Panc1 (cell line): ENCODE results near the gene THEMIS2. TPM values are rescaled to one million over a fixed set of nuclear protein-coding genes. Genes with fewer than 3 reads are reported as not detected.
A peak's percentile ranks its signal among the peaks of the same experiment; 100 is the strongest.
"Not testable (repeated sequence)": the region's sequence is repeated elsewhere in the genome, so short reads cannot be mapped to it uniquely, and the experiment has no call there.

Experiments used
- ATAC-seq: fragments of 200-7000 bp; cut with Tn5 transposase; 2 replicates; pipeline ENCODE4 v1.9.1; 2020; ENCODE audit warnings: mild to moderate bottlenecking, moderate library complexity
- BruUV-seq: library from RNA; stranded (reverse); fragments of 400-500 nt; replicated peaks from 2 replicates; lab custom pipeline; 2021; lab: Mats Ljungman, UMichigan
- CTCF ChIA-PET: fragments of 300-600 bp; sonication (Branson Sonifier 250); formaldehyde crosslinking; loops from one replicate; lab custom pipeline; 2022; ENCODE audit warnings: antibody characterized with exemption; lab: Charles Lee
- POLR2A ChIA-PET: fragments of 300-600 bp; sonication (Branson Sonifier 250); formaldehyde crosslinking; loops from one replicate; lab custom pipeline; 2022; ENCODE audit warnings: antibody characterized with exemption; lab: Charles Lee
- DNase-seq: peaks from one replicate; pipeline ENCODE4 v3.0.0-alpha.2; 2010; ENCODE audit warnings: low read depth, low spot score
- H3K27ac ChIP-seq: 2 replicates; pipeline ENCODE4 v1.5.1; 2011; ENCODE audit warnings: mild to moderate bottlenecking, low read length, inconsistent platforms
- H3K27me3 ChIP-seq: fragments of 200-500 bp; sonication (Bioruptor generic); 2 replicates; pipeline ENCODE4 v1.6.0; 2014; ENCODE audit warnings: low read length, inconsistent platforms; ENCODE audit not compliant: control insufficient read depth, insufficient read depth
- H3K36me3 ChIP-seq: fragments of 200-500 bp; sonication (Bioruptor generic); 2 replicates; pipeline ENCODE4 v1.5.1; 2014; ENCODE audit warnings: inconsistent platforms, mild to moderate bottlenecking, low read length, moderate library complexity; ENCODE audit not compliant: control insufficient read depth, insufficient read depth
- H3K4me1 ChIP-seq: 2 replicates; pipeline ENCODE4 v1.5.1; 2011; ENCODE audit warnings: inconsistent platforms, mild to moderate bottlenecking, low read length, moderate library complexity; ENCODE audit not compliant: control insufficient read depth, insufficient read depth
- H3K4me3 ChIP-seq, 2 experiments: 2 replicates each; pipeline ENCODE4 v1.5.1; 2011 to 2012; ENCODE audit warnings: low read depth in 2 of 2, low read length in 2 of 2, mild to moderate bottlenecking in 2 of 2, inconsistent platforms in 1 of 2, moderate library complexity in 1 of 2
- H3K9me3 ChIP-seq: fragments of 200-500 bp; sonication (Bioruptor generic); 2 replicates; pipeline ENCODE4 v1.5.1; 2014; ENCODE audit warnings: low read depth, mild to moderate bottlenecking, inconsistent platforms, low read length, moderate library complexity; ENCODE audit not compliant: control insufficient read depth, insufficient read depth
- POLR2AphosphoS5 ChIP-seq: IDR thresholded peaks from 2 replicates; pipeline ENCODE4 v1.6.1; 2012; ENCODE audit warnings: mild to moderate bottlenecking, low read depth, low read length, moderate library complexity
- REST ChIP-seq, 2 experiments: IDR thresholded peaks; 2 replicates each; pipeline ENCODE4 v1.6.1; 2011 to 2012; ENCODE audit warnings: low read depth in 2 of 2, control low read depth in 1 of 2, low read length in 1 of 2, mild to moderate bottlenecking in 1 of 2, moderate library complexity in 1 of 2; ENCODE audit not compliant: insufficient read depth in 1 of 2
- SIN3A ChIP-seq: IDR thresholded peaks from 2 replicates; pipeline ENCODE4 v1.6.1; 2012; ENCODE audit warnings: low read depth, mild to moderate bottlenecking, low read length, moderate library complexity, borderline replicate concordance; ENCODE audit not compliant: insufficient read depth
- TCF7L2 ChIP-seq: IDR thresholded peaks from 2 replicates; pipeline ENCODE4 v1.6.1; 2011; ENCODE audit warnings: mild to moderate bottlenecking, low read depth, low read length, inconsistent platforms
- in situ Hi-C: cut with HindIII; loops from 2 replicates; pipeline ENCODE4 v1.10.0; 2016; ENCODE audit warnings: low sequenced_read_pairs, low pct_unique_long_range_greater_than_20kb
- intact Hi-C: fragments of 100-400 bp; cut with micrococcal nuclease; formaldehyde crosslinking; loops from one replicate; pipeline ENCODE4 v1.10.0; 2022; ENCODE audit not compliant: unreplicated experiment
- total RNA-seq: library from RNA; stranded (reverse); gene quantifications from one replicate; pipeline ENCODE4 v1.2.1, GENCODE V29; 2021; ENCODE audit not compliant: unreplicated experiment
- TF ChIP-seq, protein P1 (sequence below): fragments of 450-650 bp; IDR thresholded peaks from 2 replicates; pipeline ENCODE4 v1.5.1; 2017; ENCODE audit warnings: mild to moderate bottlenecking

The THEMIS2 gene
- total RNA-seq, 1 experiment from 2014 or later, result 4.2 TPM

- no peaks in the 10 kb centered on the region for H3K4me1 ChIP-seq
- H3K9me3 ChIP-seq, result no peaks in the 10 kb centered on the region
- ATAC-seq (no peak), DNase-seq (no peak)
- H3K27ac ChIP-seq, result no peak overlapping the region
- ChIA-PET POLR2A (no interaction called here), CTCF (no interaction called here)
- H3K36me3 ChIP-seq, result peaks cover 9% of the 10 kb centered on the region; the same call in 1 of the 2 replicates
- BruUV-seq, result no TSS peak
- H3K4me3 ChIP-seq, result no peak overlapping the region
- intact Hi-C loops (no loop called here), in situ Hi-C loops (no loop called here)
- TF ChIP-seq REST (IDR thresholded peaks at IDR 0.05; ENCODE audit: insufficient read depth in 1 of 2, low read depth in 2 of 2, low read length in 1 of 2), result no peak
- TF ChIP-seq, protein P1, sequence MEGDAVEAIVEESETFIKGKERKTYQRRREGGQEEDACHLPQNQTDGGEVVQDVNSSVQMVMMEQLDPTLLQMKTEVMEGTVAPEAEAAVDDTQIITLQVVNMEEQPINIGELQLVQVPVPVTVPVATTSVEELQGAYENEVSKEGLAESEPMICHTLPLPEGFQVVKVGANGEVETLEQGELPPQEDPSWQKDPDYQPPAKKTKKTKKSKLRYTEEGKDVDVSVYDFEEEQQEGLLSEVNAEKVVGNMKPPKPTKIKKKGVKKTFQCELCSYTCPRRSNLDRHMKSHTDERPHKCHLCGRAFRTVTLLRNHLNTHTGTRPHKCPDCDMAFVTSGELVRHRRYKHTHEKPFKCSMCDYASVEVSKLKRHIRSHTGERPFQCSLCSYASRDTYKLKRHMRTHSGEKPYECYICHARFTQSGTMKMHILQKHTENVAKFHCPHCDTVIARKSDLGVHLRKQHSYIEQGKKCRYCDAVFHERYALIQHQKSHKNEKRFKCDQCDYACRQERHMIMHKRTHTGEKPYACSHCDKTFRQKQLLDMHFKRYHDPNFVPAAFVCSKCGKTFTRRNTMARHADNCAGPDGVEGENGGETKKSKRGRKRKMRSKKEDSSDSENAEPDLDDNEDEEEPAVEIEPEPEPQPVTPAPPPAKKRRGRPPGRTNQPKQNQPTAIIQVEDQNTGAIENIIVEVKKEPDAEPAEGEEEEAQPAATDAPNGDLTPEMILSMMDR, result no peak
- no peak for TF ChIP-seq POLR2AphosphoS5
- TF ChIP-seq SIN3A, result no peak
- TF ChIP-seq TCF7L2, result no peak
- no peaks in the 10 kb centered on the region for H3K27me3 ChIP-seq
These were observed 47.9 kb upstream of the THEMIS2 start for GRCh38 chr1:27824411-27824810.

DNA sequence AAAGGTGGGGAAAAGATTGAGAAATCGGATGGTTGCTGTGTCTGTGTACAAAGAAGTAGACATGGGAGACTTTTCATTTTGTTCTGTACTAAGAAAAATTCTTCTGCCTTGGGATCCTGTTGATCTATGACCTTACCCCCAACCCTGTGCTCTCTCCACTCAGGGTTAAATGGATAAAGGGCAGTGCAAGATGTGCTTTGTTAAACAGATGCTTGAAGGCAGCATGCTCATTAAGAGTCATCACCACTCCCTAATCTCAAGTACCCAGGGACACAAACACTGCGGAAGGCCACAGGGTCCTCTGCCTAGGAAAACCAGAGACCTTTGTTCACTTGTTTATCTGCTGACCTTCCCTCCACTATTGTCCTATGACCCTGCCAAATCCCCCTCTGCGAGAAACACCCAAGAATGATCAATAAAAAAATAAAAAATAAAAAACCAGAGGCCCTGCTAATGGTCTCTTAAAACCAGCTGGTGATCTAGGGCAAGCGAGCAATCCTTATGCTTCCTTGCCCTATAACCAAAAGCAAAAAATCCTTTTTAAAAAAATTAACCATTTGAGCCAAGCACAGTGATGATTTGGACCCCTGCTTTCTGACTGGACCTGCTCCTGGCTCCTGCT lies 42.9 kb upstream of the THEMIS2 start:
- DNase-seq, in situ Hi-C loops, BruUV-seq, intact Hi-C loops, H3K27me3 ChIP-seq, POLR2A ChIA-PET, H3K9me3 ChIP-seq, ATAC-seq: not testable (repeated sequence)
- Histone ChIP-seq H3K4me3 (peak overlapping the region; percentile 92 to 95), H3K27ac (peak overlapping the region; percentile 87), H3K4me1 (peaks cover 13% of the 10 kb centered on the region; the same call in 1 of the 2 replicates), H3K36me3 (peaks cover 22% of the 10 kb centered on the region)
- CTCF ChIA-PET, result interaction anchor here (1.0 kb wide), 1 partner anchor 10 kb away, joined by 12 read pairs; no protein-coding TSS in a partner anchor
